GM12873 (cell line): Measurements from ENCODE around the gene CAPN8.

Experiments
- CTCF ChIP-seq: IDR thresholded peaks from 2 replicates; pipeline ENCODE4 v1.5.1; 2012; ENCODE audit warnings: low read depth, mild to moderate bottlenecking, moderate library complexity, low read length, control low read depth; ENCODE audit not compliant: insufficient read depth; ENCODE audit errors: missing control alignments

The CAPN8 gene

DNA sequence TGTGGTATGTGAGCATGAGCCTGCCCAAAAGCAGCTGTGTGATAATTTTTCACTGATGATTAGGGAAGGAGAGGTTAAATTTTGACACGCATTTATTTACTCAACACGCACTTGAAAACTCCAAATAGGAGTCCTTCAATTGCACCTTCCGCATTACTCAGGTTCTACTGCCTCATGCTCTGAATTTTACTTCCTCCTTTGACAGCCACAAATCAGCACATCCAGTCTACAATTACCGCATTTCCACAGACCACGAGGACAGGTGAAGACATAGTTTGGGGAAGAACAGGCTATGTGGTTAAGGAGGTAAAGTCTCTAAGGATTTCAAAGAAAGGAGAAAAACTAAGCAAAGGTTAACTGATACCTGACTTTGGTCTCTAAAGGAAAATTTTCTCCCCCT lies 2.6 kb downstream of the CAPN8 start:
- TF ChIP-seq CTCF, result no peak

- no peak for TF ChIP-seq CTCF
Observed at GRCh38 chr1:223659711-223660110, 5.8 kb downstream of the CAPN8 start.

DNA sequence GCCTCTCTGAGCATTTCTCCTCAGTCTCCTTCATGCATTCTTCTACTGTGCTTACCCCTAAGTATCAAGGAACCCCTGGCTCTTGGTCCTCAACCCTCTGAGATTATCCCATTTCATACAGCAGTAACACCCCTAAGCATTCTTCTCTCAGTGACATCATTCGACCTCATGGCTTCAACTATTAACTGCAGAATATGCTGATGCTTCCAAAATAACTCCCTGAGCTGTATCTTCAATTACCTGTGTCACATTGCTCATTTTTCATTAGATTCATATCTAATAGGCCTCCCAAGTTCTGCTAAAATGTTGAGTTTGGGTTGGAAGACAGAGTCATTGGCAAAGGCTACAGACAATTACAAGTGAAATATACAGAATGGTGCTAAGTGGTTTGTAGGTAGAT lies 7.5 kb downstream of the CAPN8 start:
- no peak for TF ChIP-seq CTCF

DNA sequence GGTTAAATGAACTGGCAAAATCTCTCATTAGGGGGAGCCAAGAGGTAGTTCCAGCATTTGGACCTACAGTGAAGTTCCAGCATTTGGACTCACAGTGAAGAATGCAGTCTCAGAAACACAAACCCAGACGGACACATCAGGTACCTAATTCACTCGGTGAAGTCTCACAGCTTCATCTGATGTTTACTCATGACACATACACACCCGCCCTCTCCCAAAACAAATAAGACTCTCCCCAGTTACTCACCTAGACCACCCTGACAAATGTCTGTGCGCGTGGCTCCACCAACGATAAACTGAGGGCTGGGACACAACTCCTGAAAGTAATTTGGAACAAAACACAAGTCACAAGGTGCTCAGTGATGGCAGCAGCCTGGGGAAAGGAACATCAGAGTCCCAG lies 11.4 kb downstream of the CAPN8 start:
- TF ChIP-seq CTCF, result no peak

GRCh38 chr1:223653431-223653830 lies 12.1 kb downstream of the CAPN8 start:
- TF ChIP-seq CTCF, result no peak

DNA sequence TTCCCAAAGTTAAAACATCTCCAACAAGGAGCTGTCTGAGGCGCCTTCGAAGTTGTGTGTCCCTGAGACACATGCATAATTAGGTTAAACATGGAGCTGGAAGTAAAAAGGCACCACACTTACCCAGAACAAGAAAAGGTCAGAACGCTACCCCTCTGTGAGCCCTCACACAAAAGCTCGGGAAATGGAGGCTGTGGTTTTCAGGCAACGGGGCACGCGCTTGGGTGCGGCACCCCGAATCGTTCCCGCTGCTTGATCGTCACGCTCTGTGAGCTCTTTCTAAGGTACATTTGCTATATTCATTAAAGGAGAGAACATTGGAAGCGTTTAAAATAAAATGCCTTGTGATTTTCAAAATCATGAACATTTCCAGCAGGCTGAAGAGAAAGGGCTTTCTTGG lies 12.5 kb downstream of the CAPN8 start:
- no peak for TF ChIP-seq CTCF

GRCh38 chr1:223652436-223652941 lies 13.0 kb downstream of the CAPN8 start:
- no peak for TF ChIP-seq CTCF

- no peak for TF ChIP-seq CTCF
Observed at GRCh38 chr1:223651291-223651991, 14.1 kb downstream of the CAPN8 start.
